Left ventricle myocardium inferior (tissue), 1 donor: ENCODE measurements around the gene MAP3K13. TPM values are rescaled to one million over a fixed set of nuclear protein-coding genes. Genes with fewer than 3 reads are reported as not detected.

Source experiments
- DNase-seq: peaks from one replicate; pipeline ENCODE4 v3.0.0-alpha.2; 2020
- H3K27ac ChIP-seq: fragments of 200-600 bp; replicated peaks from 2 replicates; pipeline ENCODE4 v1.8.0; 2021
- H3K27me3 ChIP-seq: fragments of 200-600 bp; 2 replicates; pipeline ENCODE4 v1.8.0; 2021; ENCODE audit warnings: low read depth
- H3K36me3 ChIP-seq: fragments of 200-600 bp; 2 replicates; pipeline ENCODE4 v1.8.0; 2021
- H3K4me1 ChIP-seq: fragments of 200-600 bp; 2 replicates; pipeline ENCODE4 v1.8.0; 2021
- H3K4me3 ChIP-seq: fragments of 200-600 bp; 2 replicates; pipeline ENCODE4 v1.8.0; 2021; ENCODE audit warnings: mild to moderate bottlenecking, moderate library complexity
- H3K9me3 ChIP-seq: fragments of 200-600 bp; replicated peaks from 2 replicates; pipeline ENCODE4 v1.8.0; 2021
- intact Hi-C: fragments of 100-400 bp; cut with micrococcal nuclease; formaldehyde crosslinking; loops from one replicate; pipeline ENCODE4 v1.11.0; 2022
- total RNA-seq: library from RNA; stranded (reverse); fragmentation: NEBNext Ultra II Directional; extraction: Animal tissue kit (Norgen Biotek cat#: 25700); gene quantifications from one replicate; pipeline ENCODE4 v1.2.1, GENCODE V29; 2021
- TF ChIP-seq, protein P1 (sequence below): fragments of 200-600 bp; IDR thresholded peaks from 2 replicates; pipeline ENCODE4 v1.8.0; 2021; ENCODE audit warnings: antibody characterized with exemption, mild to moderate bottlenecking, borderline replicate concordance
- donor health status: DM: no; HTN: yes; CAD: no; lungs with severe emphysema.

MAP3K13 gene
- total RNA-seq, 1 donor from 2014 or later = 8.4 TPM

DNA sequence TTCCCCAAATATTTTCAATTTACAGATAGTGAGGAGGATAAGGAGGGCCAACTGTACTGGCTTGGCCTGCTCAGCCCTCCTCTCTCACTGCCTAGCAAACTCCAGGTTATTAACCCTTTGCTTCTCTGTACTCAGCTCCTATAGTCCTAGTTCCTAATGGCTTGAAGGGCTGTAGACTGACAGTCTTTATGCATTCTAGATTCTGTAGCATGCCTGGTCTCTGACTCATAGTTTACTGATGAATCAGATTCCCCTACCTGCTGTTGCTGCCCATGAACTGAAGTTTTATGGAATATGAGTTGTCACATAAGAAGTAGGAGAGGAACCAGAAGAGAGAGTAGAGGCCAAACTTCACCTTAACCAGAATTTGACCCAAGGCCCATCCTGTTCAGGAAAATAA lies 27.1 kb upstream of the MAP3K13 start:
- Histone ChIP-seq H3K27ac (no peak overlapping the region), H3K4me1 (no peaks in the 10 kb centered on the region), H3K27me3 (no peaks in the 10 kb centered on the region), H3K9me3 (no peaks in the 10 kb centered on the region), H3K4me3 (no peak overlapping the region), H3K36me3 (no peaks in the 10 kb centered on the region)
- TF ChIP-seq, protein P1, sequence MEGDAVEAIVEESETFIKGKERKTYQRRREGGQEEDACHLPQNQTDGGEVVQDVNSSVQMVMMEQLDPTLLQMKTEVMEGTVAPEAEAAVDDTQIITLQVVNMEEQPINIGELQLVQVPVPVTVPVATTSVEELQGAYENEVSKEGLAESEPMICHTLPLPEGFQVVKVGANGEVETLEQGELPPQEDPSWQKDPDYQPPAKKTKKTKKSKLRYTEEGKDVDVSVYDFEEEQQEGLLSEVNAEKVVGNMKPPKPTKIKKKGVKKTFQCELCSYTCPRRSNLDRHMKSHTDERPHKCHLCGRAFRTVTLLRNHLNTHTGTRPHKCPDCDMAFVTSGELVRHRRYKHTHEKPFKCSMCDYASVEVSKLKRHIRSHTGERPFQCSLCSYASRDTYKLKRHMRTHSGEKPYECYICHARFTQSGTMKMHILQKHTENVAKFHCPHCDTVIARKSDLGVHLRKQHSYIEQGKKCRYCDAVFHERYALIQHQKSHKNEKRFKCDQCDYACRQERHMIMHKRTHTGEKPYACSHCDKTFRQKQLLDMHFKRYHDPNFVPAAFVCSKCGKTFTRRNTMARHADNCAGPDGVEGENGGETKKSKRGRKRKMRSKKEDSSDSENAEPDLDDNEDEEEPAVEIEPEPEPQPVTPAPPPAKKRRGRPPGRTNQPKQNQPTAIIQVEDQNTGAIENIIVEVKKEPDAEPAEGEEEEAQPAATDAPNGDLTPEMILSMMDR = no peak
- intact Hi-C loops = no loop called here
- no peak for DNase-seq

DNA sequence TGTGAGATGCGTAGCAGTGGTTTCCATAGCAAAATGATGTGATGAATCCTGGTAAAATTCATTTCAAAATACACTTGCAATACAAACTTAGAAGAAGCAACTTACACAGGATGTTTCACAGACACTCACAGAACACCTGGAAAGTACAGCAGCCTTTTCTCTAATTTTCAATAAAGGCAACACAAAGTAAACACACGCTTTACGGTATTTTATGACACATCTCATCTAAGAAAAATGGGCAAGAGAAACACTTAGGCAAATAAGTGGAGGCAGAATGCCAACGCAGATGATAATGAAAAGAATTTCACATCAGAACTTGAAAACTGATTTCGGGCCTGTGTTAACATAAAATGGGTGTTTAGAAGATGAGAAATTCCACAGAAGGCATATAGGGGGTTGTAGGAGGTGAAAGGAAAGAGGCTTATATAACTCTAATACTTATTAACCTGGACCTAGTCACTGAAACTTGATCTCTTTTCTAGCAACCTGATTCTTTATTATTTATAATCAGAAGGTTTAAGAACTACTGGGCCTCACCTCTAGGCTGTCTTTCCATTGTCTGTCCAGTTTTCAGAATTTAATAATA lies 25.6 kb upstream of the MAP3K13 start:
- intact Hi-C loops = no loop called here

GRCh38 chr3:185339945-185340344 lies 23.0 kb upstream of the MAP3K13 start:
- Histone ChIP-seq H3K27ac (no peak overlapping the region), H3K4me3 (no peak overlapping the region), H3K36me3 (no peaks in the 10 kb centered on the region), H3K4me1 (peaks cover 12% of the 10 kb centered on the region), H3K27me3 (no peaks in the 10 kb centered on the region), H3K9me3 (no peaks in the 10 kb centered on the region)
- intact Hi-C loops = no loop called here
- TF ChIP-seq, protein P1 = no peak
- DNase-seq = no peak

More for the DNA sequence above, 25.6 kb upstream of the MAP3K13 start:
- no peaks in the 10 kb centered on the region for H3K4me1 ChIP-seq
- DNase-seq = no peak
- H3K36me3 ChIP-seq = no peaks in the 10 kb centered on the region
- TF ChIP-seq, protein P1 = no peak
- H3K27me3 ChIP-seq = no peaks in the 10 kb centered on the region
- H3K27ac ChIP-seq = no peak overlapping the region
- no peak overlapping the region for H3K4me3 ChIP-seq
- no peaks in the 10 kb centered on the region for H3K9me3 ChIP-seq

DNA sequence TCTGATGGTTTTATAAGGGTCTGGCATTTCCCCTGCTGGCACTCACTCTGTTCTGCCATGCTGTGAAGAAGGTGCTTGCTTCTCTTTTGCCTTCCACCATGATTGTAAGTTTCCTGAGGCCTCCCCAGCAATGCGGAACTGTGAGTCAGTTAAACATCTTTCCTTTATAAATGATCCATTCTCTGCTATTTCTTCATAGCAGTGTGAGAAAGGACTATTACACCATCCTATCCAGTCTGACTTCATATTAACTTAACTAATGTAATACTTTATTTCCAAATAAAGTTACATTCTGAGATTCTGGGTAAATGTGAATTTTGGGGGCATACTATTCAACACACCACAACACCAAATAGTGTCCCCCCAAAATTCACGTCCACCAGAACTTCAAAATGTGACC lies 22.2 kb upstream of the MAP3K13 start:
- TF ChIP-seq, protein P1 = no peak
- Histone ChIP-seq H3K4me3 (no peak overlapping the region), H3K9me3 (no peaks in the 10 kb centered on the region), H3K27ac (no peak overlapping the region), H3K27me3 (no peaks in the 10 kb centered on the region), H3K4me1 (peaks cover 12% of the 10 kb centered on the region), H3K36me3 (no peaks in the 10 kb centered on the region)
- intact Hi-C loops = no loop called here
- no peak for DNase-seq

GRCh38 chr3:185341616-185342458 lies 21.1 kb upstream of the MAP3K13 start:
- Histone ChIP-seq H3K27me3 (no peaks in the 10 kb centered on the region), H3K4me1 (peaks cover 12% of the 10 kb centered on the region), H3K27ac (no peak overlapping the region), H3K36me3 (no peaks in the 10 kb centered on the region), H3K4me3 (no peak overlapping the region), H3K9me3 (no peaks in the 10 kb centered on the region)
- intact Hi-C loops = no loop called here
- DNase-seq = no peak
- TF ChIP-seq, protein P1 = no peak
